CD4-positive, CD25-positive, alpha-beta regulatory T cell (primary cell): Measurements from ENCODE around the gene GLB1L. TPM values are rescaled to one million over a fixed set of nuclear protein-coding genes. Genes with fewer than 3 reads are reported as not detected.

Experiments
- ATAC-seq, 2 donors: fragments of 150-1000 bp; cut with Tn5 transposase; one replicate each; pipeline ENCODE4 v1.10.0; 2021; ENCODE audit warnings: low read depth in 2 of 2, moderate number of reproducible peaks in 2 of 2, moderate library complexity in 1 of 2
- DNase-seq, 3 donors: peaks; one replicate each; pipeline versions ENCODE4 v3.0.0 to v3.0.0-alpha.2; 2012 to 2022; ENCODE audit warnings: mixed read lengths in 1 of 3
- H3K27ac ChIP-seq: one replicate; pipeline ENCODE4 v1.7.0; 2013; ENCODE audit warnings: mild to moderate bottlenecking, low read length; ENCODE audit not compliant: insufficient read depth, poor library complexity, severe bottlenecking
- H3K27me3 ChIP-seq: one replicate; pipeline ENCODE4 v1.7.0; 2013; ENCODE audit warnings: low read length; ENCODE audit not compliant: control insufficient read depth, insufficient read depth
- H3K36me3 ChIP-seq: one replicate; pipeline ENCODE4 v1.7.0; 2013; ENCODE audit warnings: mild to moderate bottlenecking, low read length, moderate library complexity; ENCODE audit not compliant: control insufficient read depth, insufficient read depth
- H3K4me1 ChIP-seq: 2 replicates; pipeline ENCODE4 v1.7.0; 2013; ENCODE audit warnings: mild to moderate bottlenecking, low read length; ENCODE audit not compliant: insufficient read depth, control insufficient read depth, poor library complexity, severe bottlenecking
- H3K4me3 ChIP-seq: one replicate; pipeline ENCODE4 v1.7.0; 2013; ENCODE audit warnings: low read depth, mild to moderate bottlenecking, low read length, moderate library complexity
- H3K9me3 ChIP-seq, 2 experiments: 1 replicate in 1 of 2; 2 replicates in 1 of 2; pipeline ENCODE4 v1.7.0; 2013; ENCODE audit warnings: low read length in 2 of 2, mild to moderate bottlenecking in 1 of 2, moderate library complexity in 1 of 2; ENCODE audit not compliant: control insufficient read depth in 2 of 2
- H3K27ac Mint-ChIP-seq, 3 donors: one replicate each; pipeline ENCODE4 v1.8.0; 2020 to 2022; ENCODE audit warnings: mild to moderate bottlenecking in 3 of 3, mixed read lengths in 3 of 3, moderate library complexity in 2 of 3
- H3K27me3 Mint-ChIP-seq: one replicate; pipeline ENCODE4 v1.8.0; 2022; ENCODE audit warnings: mild to moderate bottlenecking, mixed read lengths
- H3K36me3 Mint-ChIP-seq: one replicate; pipeline ENCODE4 v1.8.0; 2020; ENCODE audit warnings: mixed read lengths
- H3K4me1 Mint-ChIP-seq, 4 donors: one replicate each; pipeline ENCODE4 v1.8.0; 2020 to 2022; ENCODE audit warnings: mixed read lengths in 4 of 4, mild to moderate bottlenecking in 1 of 4
- H3K4me3 Mint-ChIP-seq, 4 donors: one replicate each; pipeline ENCODE4 v1.8.0; 2020 to 2022; ENCODE audit warnings: mild to moderate bottlenecking in 4 of 4, mixed read lengths in 4 of 4, moderate library complexity in 3 of 4
- H3K9me3 Mint-ChIP-seq, 7 donors: one replicate each; pipeline ENCODE4 v1.8.0; 2020 to 2022; ENCODE audit warnings: mixed read lengths in 7 of 7, mild to moderate bottlenecking in 3 of 7, moderate library complexity in 2 of 7
- polyA plus RNA-seq, 4 donors: library from polyadenylated mRNA; unstranded; fragments of 300-500 nt; fragmentation: Illumina TruSeq; gene quantifications; one replicate each; pipeline ENCODE4 v1.2.3, GENCODE V29; 2021
- total RNA-seq: library from RNA; stranded (reverse); gene quantifications from one replicate; pipeline ENCODE4 v1.2.3, GENCODE V29; 2022

GLB1L gene
- total and polyA plus RNA-seq, 5 donors from 2014 or later = 0.78 to 1.1 (median 0.88) TPM; not detected in 1

GRCh38 chr2:219243291-219243761 is 1.9 kb downstream of the GLB1L start:
- no peaks in the 10 kb centered on the region for H3K27me3 ChIP-seq
- peaks cover 14 to 41% (median 28%) of the 10 kb centered on the region in 4 donors for H3K4me1 Mint-ChIP-seq
- DNase-seq (no peak), ATAC-seq (no peak)
- no peaks in the 10 kb centered on the region for H3K9me3 ChIP-seq
- peak overlapping the region in 2 of 3 donors; percentile 46 to 89 for H3K27ac Mint-ChIP-seq
- peaks cover under 1% of the 10 kb centered on the region for H3K36me3 ChIP-seq
- peaks cover 40% of the 10 kb centered on the region for H3K4me1 ChIP-seq
- peak overlapping the region in 2 of 4 donors; percentile 50 to 98 for H3K4me3 Mint-ChIP-seq
- no peaks in the 10 kb centered on the region for H3K27me3 Mint-ChIP-seq
- H3K9me3 Mint-ChIP-seq = no peaks in the 10 kb centered on the region
- H3K36me3 Mint-ChIP-seq = peaks cover 8% of the 10 kb centered on the region
- no peak overlapping the region for H3K27ac ChIP-seq
- no peak overlapping the region for H3K4me3 ChIP-seq

DNA sequence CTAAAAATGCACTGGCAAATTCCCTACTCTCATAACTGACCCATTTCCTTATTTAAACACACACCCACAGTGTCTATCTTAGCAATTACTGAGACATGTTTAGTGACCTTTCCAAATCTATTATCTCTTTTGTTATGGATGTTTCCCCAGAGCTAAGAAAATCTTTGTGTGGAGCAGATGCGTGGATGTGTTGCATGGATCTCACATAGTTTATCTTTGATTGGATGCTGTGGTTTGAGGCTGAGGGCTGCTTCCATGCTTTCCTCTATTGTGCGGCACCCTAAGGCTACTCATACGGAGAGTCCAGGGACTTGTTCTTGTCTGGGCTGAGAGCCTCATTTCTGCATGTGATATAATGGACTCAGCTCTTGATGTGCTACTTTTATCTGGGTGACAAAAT is 10.9 kb downstream of the GLB1L start:
- no peak for ATAC-seq
- no peak for DNase-seq
- Histone ChIP-seq H3K9me3 (no peaks in the 10 kb centered on the region), H3K27ac (no peak overlapping the region), H3K4me3 (no peak overlapping the region), H3K4me1 (peaks cover 22% of the 10 kb centered on the region), H3K27me3 (no peaks in the 10 kb centered on the region), H3K36me3 (peaks cover 62% of the 10 kb centered on the region)
- H3K9me3 Mint-ChIP-seq = no peaks in the 10 kb centered on the region
- H3K4me3 Mint-ChIP-seq = peak overlapping the region in 1 of 4 donors; percentile 23
- H3K36me3 Mint-ChIP-seq = peaks cover 50% of the 10 kb centered on the region
- H3K4me1 Mint-ChIP-seq = peaks cover 3 to 53% (median 28%) of the 10 kb centered on the region in 4 donors
- H3K27ac Mint-ChIP-seq = no peak overlapping the region
- H3K27me3 Mint-ChIP-seq = no peaks in the 10 kb centered on the region

DNA sequence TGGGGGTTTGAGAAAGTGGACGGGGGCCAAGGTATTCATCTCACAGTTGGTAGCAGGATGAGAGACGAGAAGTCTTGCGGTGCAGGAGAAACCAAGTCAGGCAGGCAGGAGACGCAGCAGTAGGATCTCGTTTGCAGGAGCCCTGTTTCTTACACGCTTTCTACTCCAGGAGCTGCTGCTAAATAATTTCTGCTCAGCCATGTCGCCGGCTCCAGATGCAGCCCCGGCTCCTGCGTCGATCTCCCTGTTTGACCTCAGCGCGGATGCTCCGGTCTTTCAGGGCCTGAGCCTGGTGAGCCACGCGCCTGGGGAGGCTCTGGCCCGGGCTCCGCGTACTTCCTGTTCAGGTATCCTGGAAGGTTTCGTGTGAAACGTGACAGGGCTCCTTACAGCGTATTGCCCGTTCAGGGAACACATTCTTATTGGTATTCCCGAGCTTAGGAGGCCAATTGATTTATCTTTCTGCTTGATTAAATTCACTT is 15.1 kb downstream of the GLB1L start:
- Histone ChIP-seq H3K27me3 (no peaks in the 10 kb centered on the region), H3K9me3 (no peaks in the 10 kb centered on the region), H3K36me3 (peaks cover 51% of the 10 kb centered on the region), H3K27ac (peak overlapping the region; percentile 90), H3K4me3 (peak overlapping the region; percentile 95), H3K4me1 (peaks cover 43% of the 10 kb centered on the region)
- H3K4me1 Mint-ChIP-seq = peaks cover 8 to 73% (median 42%) of the 10 kb centered on the region in 4 donors
- peaks cover 37% of the 10 kb centered on the region for H3K36me3 Mint-ChIP-seq
- H3K4me3 Mint-ChIP-seq = peak overlapping the region; percentile 92 to 98 (median 96)
- DNase-seq (peak; percentile 32 to 66 (median 33)), ATAC-seq (no peak)
- peak overlapping the region; percentile 98 to 99 (median 98) for H3K27ac Mint-ChIP-seq
- H3K9me3 Mint-ChIP-seq = no peaks in the 10 kb centered on the region
- H3K27me3 Mint-ChIP-seq = no peaks in the 10 kb centered on the region

DNA sequence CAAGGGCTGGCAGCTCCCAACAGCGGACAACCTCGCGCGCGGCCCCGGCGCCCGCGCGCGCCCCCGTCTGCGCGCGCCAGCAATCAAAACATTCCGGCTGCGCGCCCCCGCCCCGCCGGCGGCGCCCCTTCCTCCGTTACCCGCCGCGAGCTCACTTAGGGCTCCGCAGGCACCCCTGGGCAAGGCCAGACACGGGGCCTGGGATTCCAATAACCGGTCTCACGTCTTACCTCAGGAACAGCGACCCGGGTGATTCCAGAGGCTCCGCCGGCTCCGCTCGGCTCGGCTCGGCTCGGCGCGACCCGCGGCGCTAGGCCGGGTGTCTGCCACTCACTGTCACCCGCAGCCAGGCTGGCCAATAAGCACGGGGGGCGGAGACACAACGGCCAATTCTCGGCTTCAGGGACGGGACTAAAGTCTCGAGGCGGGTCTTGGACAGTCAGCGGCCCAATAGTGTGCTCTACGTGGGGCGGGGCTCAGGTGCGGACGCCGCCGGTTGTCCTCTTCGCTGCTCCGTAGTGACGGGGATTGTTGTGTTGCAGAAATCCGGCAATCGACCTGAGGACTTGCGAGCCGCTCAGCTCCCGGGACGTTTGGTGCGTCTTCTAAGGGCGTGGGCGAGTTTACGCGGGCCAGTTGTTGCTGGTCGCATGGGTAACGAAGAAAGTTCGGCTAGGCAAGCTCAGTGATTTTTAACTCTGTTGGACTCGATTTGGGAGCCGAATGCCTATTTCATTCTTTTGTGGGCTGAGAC is 15.8 kb downstream of the GLB1L start, which contains the start of the genes ANKZF1 and ATG9A:
TSS of gene ANKZF1 (plus strand) at position 502 of the 754 bp plus-strand sequence. CDS start 452 bp downstream, outside the sequence.
TSS of gene ATG9A (minus strand) at position 332 of the 754 bp plus-strand sequence. CDS start 1,612 bp downstream, outside the sequence.
- Mint-ChIP-seq H3K27me3 (no peaks in the 10 kb centered on the region), H3K9me3 (no peaks in the 10 kb centered on the region), H3K4me1 (peaks cover 12 to 75% (median 42%) of the 10 kb centered on the region in 4 donors), H3K36me3 (peaks cover 40% of the 10 kb centered on the region), H3K4me3 (peak within 1 kb of the TSS; percentile 92 to 98 (median 96)), H3K27ac (peak within 1 kb of the TSS; percentile 98 to 99 (median 98))
- H3K4me3 ChIP-seq = peak within 1 kb of the TSS; percentile 95
- peaks cover 43% of the 10 kb centered on the region for H3K4me1 ChIP-seq
- H3K27me3 ChIP-seq = no peaks in the 10 kb centered on the region
- ATAC-seq = peak; percentile 98 to 99
- DNase-seq = peak; percentile 97 to 99 (median 98)
- peaks cover 51% of the 10 kb centered on the region for H3K36me3 ChIP-seq
- peak within 1 kb of the TSS; percentile 90 for H3K27ac ChIP-seq
- H3K9me3 ChIP-seq = no peaks in the 10 kb centered on the region

- Histone ChIP-seq H3K27ac (peak overlapping the region; percentile 90), H3K27me3 (no peaks in the 10 kb centered on the region), H3K4me1 (peaks cover 43% of the 10 kb centered on the region), H3K4me3 (peak overlapping the region; percentile 86), H3K9me3 (no peaks in the 10 kb centered on the region), H3K36me3 (peaks cover 51% of the 10 kb centered on the region)
- Mint-ChIP-seq H3K27ac (peak overlapping the region; percentile 79 to 98 (median 80)), H3K4me1 (peaks cover 12 to 69% (median 42%) of the 10 kb centered on the region in 4 donors), H3K36me3 (peaks cover 40% of the 10 kb centered on the region), H3K27me3 (no peaks in the 10 kb centered on the region), H3K9me3 (no peaks in the 10 kb centered on the region), H3K4me3 (peak overlapping the region; percentile 85 to 98 (median 88))
- ATAC-seq = no peak
- no peak for DNase-seq
Measured at GRCh38 chr2:219228911-219229304, 16.3 kb downstream of the GLB1L start.

DNA sequence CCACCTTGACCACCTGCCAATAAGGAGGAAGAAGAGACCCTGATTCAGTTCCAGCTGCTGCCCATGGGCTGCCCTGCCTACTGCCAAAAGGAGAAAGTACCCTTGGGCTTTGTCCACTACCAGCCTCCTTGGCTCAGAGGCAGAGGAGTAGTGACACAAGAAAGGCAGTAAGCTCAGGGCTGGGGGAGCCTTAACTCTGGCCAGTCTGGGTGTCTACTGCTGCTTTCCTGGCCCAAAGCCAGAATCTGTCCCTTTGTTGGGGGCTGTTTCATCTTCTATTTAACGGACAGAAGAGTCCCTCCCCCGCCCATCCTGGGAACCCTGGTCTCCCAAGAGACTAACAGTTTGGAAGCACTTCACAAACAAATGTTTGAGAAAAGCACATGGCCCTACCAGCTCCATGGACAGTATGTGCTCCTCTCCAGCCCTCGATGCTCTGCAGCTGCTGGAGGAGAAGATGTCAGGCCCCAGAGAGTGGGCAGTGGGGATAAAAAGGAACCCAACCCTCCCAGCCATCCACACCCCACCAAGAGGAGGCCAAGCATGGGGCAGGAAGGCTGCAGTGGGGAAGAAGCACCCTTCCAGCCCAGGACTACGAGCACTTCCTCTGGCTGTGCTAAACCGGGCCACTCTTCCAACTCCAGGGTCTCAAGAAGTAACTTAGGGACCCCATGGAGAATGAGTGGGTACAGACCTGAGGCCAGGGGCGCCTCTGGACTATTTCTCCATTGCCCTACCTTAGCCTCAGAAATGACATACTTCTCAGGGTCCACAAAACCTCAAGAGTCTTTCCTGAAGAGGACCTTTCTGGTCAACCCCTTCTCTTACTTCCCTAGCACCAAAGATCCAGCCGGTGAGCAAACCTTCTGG is 17.0 kb downstream of the GLB1L start:
- H3K9me3 ChIP-seq = no peaks in the 10 kb centered on the region
- ATAC-seq = no peak
- no peaks in the 10 kb centered on the region for H3K27me3 ChIP-seq
- Mint-ChIP-seq H3K27me3 (no peaks in the 10 kb centered on the region), H3K4me1 (peaks cover 12 to 65% (median 37%) of the 10 kb centered on the region in 4 donors), H3K4me3 (peak overlapping the region; percentile 85 to 98 (median 88)), H3K9me3 (no peaks in the 10 kb centered on the region), H3K36me3 (peaks cover 40% of the 10 kb centered on the region), H3K27ac (peak overlapping the region; percentile 72 to 80 (median 79))
- H3K27ac ChIP-seq = peak overlapping the region; percentile 90
- peak in 1 of 3 donors; percentile 13 for DNase-seq
- peaks cover 43% of the 10 kb centered on the region for H3K4me1 ChIP-seq
- H3K4me3 ChIP-seq = peak overlapping the region; percentile 86
- peaks cover 51% of the 10 kb centered on the region for H3K36me3 ChIP-seq

GRCh38 chr2:219225350-219225749 is 19.9 kb downstream of the GLB1L start:
- Mint-ChIP-seq H3K27ac (no peak overlapping the region), H3K4me1 (peaks cover 11 to 42% (median 27%) of the 10 kb centered on the region in 4 donors), H3K9me3 (peaks cover 0 to 1% (median 0%) of the 10 kb centered on the region in 7 donors), H3K4me3 (peak overlapping the region in 2 of 4 donors; percentile 92 to 98), H3K27me3 (no peaks in the 10 kb centered on the region), H3K36me3 (peaks cover 28% of the 10 kb centered on the region)
- peaks cover 56% of the 10 kb centered on the region for H3K36me3 ChIP-seq
- H3K4me1 ChIP-seq = peaks cover 24% of the 10 kb centered on the region
- no peaks in the 10 kb centered on the region for H3K9me3 ChIP-seq
- H3K27ac ChIP-seq = no peak overlapping the region
- ATAC-seq (no peak), DNase-seq (no peak)
- H3K27me3 ChIP-seq = no peaks in the 10 kb centered on the region
- H3K4me3 ChIP-seq = no peak overlapping the region
